ENCODE data around the gene COX6B2.

- TF ChIP-seq, protein P1, sequence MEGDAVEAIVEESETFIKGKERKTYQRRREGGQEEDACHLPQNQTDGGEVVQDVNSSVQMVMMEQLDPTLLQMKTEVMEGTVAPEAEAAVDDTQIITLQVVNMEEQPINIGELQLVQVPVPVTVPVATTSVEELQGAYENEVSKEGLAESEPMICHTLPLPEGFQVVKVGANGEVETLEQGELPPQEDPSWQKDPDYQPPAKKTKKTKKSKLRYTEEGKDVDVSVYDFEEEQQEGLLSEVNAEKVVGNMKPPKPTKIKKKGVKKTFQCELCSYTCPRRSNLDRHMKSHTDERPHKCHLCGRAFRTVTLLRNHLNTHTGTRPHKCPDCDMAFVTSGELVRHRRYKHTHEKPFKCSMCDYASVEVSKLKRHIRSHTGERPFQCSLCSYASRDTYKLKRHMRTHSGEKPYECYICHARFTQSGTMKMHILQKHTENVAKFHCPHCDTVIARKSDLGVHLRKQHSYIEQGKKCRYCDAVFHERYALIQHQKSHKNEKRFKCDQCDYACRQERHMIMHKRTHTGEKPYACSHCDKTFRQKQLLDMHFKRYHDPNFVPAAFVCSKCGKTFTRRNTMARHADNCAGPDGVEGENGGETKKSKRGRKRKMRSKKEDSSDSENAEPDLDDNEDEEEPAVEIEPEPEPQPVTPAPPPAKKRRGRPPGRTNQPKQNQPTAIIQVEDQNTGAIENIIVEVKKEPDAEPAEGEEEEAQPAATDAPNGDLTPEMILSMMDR (conservative IDR thresholded peaks at IDR 0.05 in 1 of 2, IDR thresholded peaks at IDR 0.05 in 1 of 2; ENCODE audit: low read depth in 1 of 2, low read length in 2 of 2), result no peak
- TF ChIP-seq EZH2 (IDR thresholded peaks at IDR 0.05; ENCODE audit: low read length, missing control alignments), result no peak
Observed at GRCh38 chr19:55398200-55398925, 43.8 kb upstream of the COX6B2 start.
